GM12874 (cell line): ENCODE data around the gene UCN3.

ENCODE experiments used
- CTCF ChIP-seq: IDR thresholded peaks from 2 replicates; pipeline ENCODE4 v1.5.1; 2011; ENCODE audit warnings: low read depth, mild to moderate bottlenecking, control low read depth, low read length, moderate library complexity; ENCODE audit not compliant: insufficient read depth

Gene UCN3

GRCh38 chr10:5364374-5364773, 392 bp upstream of the UCN3 start:
- no peak for TF ChIP-seq CTCF

- no peak for TF ChIP-seq CTCF
Measured at GRCh38 chr10:5365928-5366327, 1.2 kb downstream of the UCN3 start.

GRCh38 chr10:5369362-5370158, 4.8 kb downstream of the UCN3 start:
- TF ChIP-seq CTCF: no peak

GRCh38 chr10:5370493-5371352, 6.0 kb downstream of the UCN3 start:
- TF ChIP-seq CTCF: no peak

GRCh38 chr10:5373307-5373706, 8.5 kb downstream of the UCN3 start:
- TF ChIP-seq CTCF: no peak

- no peak for TF ChIP-seq CTCF
Measured at GRCh38 chr10:5373891-5374611, 9.3 kb downstream of the UCN3 start.

- no peak for TF ChIP-seq CTCF
Measured at GRCh38 chr10:5376450-5376849, 11.7 kb downstream of the UCN3 start.
